Stimulated activated CD8-positive, alpha-beta memory T cell treated with anti-CD3 and anti-CD28 coated beads, Interleukin-7, amount 100 ng/mL, for 48 hours (primary cell): ENCODE measurements around the gene OPHN1.

Experiments used
- DNase-seq, 2 donors: peaks; one replicate each; pipeline ENCODE4 v3.0.0-alpha.2; 2020; ENCODE audit warnings: low read depth in 1 of 2; ENCODE audit errors: extremely low read depth in 1 of 2

OPHN1 gene, protein sequence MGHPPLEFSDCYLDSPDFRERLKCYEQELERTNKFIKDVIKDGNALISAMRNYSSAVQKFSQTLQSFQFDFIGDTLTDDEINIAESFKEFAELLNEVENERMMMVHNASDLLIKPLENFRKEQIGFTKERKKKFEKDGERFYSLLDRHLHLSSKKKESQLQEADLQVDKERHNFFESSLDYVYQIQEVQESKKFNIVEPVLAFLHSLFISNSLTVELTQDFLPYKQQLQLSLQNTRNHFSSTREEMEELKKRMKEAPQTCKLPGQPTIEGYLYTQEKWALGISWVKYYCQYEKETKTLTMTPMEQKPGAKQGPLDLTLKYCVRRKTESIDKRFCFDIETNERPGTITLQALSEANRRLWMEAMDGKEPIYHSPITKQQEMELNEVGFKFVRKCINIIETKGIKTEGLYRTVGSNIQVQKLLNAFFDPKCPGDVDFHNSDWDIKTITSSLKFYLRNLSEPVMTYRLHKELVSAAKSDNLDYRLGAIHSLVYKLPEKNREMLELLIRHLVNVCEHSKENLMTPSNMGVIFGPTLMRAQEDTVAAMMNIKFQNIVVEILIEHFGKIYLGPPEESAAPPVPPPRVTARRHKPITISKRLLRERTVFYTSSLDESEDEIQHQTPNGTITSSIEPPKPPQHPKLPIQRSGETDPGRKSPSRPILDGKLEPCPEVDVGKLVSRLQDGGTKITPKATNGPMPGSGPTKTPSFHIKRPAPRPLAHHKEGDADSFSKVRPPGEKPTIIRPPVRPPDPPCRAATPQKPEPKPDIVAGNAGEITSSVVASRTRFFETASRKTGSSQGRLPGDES

DNA sequence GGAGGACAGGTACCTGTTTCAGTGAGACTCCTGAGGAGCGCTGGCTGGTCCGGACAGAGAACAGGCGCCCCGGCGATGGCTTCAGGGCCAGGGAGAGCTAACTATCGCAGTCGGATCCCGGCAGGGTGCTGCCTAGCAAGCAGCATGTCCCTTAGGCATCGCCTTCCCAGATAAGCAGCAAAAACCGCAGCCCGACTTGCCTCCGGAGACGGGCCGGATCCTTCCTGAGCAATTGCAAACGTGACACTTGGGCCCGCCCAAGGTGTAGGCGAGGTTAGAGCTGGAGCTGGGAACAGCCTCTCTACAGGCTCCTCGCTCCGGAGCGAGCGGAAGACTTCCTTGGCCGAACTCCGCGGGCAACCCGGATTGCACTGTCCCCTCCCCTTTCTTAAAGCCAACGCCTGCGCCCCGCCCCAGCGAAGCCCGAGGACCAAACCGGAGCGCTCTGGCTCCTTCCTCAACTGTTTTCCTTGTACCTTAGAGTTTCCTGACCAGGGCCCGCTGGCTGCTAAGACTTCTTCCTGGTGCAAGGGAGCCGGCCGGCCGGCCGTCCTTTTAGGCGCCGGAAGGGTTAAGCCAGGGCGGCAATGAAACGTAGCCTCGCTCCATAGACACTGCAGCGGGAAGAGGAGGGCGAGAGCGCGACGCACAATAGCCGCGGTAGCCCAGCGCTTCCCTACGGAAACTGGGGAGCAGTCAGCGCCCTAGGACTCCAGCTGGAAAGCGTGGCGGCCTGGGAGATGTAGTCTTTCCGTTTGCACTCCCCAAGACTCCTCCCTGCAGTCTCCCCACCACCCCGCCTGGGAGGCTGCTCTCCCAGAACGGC lies at the start of gene OPHN1:
Gene OPHN1, minus strand, starts transcription at position 341 of the 826 bp plus-strand sequence. CDS start 475 bp downstream, outside the sequence.
- no peak for DNase-seq

DNA sequence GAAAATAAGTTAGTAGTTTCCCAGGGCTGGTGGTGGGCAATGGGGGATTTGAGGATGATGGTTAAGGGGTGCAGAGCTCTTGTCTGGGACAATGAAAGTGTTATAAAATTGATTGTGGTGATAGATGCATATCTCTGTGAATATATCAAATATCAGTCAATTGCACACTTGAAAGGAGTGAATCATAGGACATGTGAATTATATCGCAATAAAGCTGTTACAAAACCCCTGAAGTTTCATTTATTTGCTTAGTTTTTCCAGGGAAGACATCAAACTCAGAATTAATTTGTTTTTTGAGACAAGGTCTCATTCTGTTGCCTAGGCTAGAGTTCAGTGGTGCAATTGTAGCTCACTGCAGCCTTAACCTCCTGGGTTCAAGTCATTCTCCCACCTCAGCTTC lies 47.7 kb upstream of the OPHN1 start:
- no peak for DNase-seq

DNA sequence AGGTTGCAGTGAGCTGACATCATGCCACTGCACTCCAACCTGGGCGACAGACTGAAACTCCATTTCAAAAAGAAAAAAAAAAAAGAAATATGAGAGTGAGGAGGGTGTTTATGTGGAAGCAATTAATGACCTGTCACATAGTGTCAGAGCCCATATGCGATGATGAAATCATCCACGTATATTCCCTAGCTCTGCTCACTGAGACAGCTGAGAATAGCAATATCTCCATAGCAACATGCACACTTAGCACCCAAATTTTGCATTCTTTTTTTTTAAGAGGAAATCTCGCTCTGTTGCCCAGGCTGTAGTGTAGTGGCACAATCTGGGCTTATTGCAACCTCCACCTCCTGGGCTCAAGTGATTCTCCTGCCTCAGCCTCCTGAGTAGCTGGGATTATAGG lies 31.5 kb upstream of the OPHN1 start:
- DNase-seq: no peak

DNA sequence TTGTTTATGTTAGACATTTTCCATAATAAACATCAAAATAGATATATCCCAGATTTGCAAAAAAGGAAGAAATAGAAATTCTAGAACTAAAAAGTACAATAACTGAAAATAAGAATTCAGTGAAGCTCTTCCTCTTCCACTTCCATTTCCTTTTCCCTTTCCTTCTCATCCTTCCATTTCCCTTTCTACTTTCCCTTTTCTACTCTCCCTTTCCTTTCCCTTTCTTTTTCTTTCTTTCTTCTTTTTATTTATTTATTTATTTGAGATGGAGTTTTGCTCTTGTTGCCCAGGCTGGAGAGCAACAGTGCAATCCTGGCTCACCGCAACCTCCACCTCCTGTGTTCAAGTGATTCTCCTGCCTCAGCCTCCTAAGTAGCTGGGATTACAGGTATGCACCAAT lies 30.6 kb upstream of the OPHN1 start:
- DNase-seq: no peak

DNA sequence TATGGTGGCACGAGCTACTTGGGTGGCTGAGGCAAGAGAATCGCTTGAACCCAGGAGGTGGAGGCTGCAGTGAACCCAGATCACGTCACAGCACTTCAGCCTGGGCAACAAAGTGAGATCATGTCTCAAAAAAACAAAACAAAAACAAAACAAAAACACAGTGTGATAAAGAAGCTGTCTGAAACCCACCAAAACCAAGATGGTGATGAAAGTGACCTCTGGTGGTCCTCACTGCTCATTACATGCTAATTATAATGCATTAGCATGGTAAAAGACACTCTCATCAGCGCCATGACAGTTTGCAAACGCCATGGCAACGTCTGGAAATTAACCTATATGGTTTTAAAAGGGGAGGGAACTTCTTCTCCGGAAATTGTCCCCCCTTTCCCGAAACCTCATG lies 29.4 kb upstream of the OPHN1 start:
- DNase-seq: no peak

DNA sequence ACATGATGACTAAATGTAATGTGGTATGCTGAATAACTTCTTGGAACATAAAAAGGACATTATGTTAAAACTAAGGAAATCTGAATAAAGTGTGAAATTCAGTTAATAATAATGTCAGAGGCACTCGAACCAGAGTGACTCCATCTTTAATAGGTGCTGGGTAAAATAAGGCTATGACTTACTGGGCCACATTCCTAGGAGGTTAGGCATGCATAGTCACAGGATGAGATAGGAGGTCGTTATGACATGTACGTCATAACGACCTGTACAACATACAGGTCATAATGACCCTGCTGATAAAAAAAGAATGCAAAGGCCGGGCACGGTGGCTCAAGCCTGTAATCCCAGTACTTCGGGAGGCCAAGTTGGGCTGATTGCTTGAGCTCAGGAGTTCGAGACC lies 28.9 kb upstream of the OPHN1 start:
- DNase-seq: no peak

DNA sequence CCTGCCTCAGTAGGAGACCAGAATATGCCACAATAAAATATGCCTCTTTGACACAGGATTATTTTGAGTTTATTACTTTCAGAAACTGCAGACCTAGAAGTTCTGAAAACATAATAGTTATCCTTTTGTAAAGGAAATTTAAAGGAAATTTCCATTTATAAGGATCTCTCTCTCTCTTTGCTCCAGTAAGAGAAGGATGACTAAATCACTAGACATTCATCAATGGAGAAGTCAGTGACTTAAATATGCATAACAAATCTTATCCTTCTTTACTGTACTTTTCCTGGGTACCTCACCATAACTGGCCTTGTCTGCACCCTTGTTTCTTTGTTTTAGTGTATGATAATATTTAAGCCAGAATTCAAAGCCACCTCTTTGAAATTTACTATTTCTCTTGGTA lies 28.3 kb upstream of the OPHN1 start:
- DNase-seq: no peak

DNA sequence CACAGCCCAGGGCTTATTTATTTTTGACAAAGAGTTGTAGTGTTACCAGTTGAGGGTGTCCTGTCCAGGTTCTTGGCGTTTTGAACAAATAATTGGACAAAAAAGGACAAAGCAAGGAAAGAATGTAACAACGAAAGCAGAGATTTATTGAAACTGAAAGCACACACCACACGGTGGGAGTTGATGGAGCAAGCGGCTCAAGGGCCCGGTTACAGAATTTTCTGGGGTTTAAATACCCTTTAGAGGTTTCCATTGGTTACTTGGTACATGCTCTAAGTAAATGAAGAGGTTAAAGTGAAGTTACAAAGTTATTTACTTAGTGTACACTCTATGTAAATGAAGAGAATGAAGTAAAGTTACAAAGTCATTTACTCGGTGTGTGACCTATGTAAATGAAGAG lies 27.8 kb upstream of the OPHN1 start:
- DNase-seq: no peak

DNA sequence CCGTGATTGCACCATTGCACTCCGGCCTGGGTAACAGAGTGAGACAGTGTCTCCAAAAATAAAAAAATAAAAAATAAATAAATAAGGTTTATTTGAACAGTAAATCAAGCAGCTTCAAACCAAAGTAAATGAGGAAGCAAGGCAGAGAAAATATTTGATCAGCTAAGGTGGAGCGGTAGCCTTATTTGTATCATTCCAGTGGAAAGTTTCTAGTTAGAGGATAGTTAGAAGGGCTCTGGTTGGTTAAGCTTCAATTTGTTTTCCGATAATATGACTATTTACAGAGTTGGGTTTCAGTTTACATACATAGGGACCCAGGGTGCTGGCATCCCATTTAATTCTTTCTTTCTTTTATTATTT lies 21.8 kb upstream of the OPHN1 start:
- no peak for DNase-seq

DNA sequence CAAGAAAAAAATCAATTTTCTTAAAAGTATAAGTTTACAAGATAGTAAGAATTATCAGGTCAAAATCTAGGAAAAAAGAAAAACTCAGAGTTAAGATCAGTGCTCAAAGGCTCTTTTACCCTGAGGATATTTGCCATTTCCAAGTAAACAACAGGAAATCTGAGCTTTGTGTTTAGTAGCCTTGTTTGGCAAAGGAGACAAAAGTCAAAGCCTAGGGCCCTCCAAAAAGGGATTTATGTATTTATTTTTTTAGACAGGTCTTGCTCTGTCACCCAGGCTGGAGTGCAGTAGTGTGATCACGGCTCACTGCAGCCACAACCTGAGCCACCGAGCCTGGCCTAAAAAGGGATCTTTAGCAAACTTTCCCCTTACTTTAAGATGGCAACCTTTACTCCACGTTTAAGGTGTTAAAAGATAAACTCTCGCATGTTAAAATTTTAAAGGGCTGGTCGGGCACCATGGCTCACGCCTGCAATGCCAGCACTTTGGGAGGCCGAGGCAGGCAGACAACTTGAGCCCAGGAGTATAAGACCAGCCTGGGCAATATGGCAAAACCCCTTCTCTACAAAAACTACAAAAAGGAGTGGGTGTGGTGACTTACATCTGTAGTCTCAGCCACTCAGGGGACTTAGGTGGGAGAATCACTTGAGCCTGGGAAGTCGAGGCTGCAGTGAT lies 21.3 kb upstream of the OPHN1 start:
- DNase-seq: no peak

DNA sequence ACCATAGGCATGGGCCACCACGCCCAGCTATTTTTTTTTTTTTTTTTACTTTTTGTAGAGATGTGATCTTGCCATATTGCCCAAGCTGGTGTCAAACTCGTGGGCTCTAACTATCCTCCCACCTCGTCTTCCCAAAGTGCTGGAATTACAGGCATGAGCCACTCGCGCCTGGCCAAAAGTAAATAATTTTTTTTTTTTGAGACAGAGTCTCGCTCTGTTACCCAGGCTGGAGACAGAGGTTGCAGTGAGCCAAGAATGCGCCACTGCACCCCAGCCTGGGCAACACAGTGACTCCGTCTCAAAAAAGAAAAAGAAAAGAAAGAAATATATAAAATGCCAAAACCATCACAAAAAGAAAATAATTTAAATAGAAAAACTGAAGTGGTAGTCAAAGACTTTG lies 18.4 kb upstream of the OPHN1 start:
- no peak for DNase-seq

DNA sequence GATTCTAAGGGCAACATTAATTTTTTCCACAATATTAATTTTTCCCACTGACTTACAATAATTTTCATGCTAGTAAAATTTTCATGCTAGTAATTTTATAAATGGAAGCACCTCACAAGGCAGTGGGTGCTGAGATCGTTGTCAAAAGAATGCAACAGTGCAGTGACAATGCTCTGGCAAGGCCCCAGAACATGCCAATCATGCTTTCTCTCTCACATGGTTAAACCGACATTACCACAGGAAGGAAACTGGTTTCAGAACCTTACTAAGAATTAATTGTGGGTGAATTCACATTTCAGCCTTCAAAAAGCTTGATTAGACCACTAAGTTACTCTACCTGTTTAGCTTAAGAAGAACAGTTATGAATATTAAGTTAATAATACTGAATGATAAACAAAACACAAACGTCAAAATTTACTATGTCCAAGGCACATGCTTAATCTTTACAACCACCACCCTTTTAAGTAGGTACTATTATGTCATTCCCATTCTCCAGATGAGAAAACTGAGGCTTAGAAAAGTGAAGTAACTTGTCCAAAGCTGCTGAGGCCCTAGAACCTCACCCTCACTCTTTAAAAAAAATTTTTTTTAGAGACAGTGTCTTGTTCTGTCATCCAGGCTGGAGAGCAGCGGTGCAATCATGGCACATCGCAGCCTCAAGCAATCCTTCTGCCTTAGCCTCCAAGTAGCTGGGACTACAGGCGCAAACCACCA lies 10.0 kb upstream of the OPHN1 start:
- no peak for DNase-seq

DNA sequence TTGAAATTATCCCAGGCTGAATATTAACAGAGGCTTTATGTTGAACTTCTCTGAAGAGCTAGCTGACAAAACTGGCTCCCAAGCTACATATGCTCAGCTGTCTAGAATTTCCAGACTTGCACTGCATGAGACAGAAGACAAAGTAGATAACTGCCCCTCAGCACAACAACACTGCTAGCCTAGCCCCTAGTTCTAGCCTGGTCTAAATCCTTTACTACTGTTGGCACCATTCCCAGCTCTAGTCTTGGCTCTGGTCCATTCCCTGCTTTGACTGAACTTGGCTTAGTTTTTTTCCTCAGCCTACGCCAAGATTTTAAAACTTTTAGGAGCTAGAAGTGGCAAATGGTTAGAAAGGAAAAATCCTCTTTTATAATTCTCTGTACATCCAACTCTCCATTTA lies 7.6 kb upstream of the OPHN1 start:
- DNase-seq: no peak

DNA sequence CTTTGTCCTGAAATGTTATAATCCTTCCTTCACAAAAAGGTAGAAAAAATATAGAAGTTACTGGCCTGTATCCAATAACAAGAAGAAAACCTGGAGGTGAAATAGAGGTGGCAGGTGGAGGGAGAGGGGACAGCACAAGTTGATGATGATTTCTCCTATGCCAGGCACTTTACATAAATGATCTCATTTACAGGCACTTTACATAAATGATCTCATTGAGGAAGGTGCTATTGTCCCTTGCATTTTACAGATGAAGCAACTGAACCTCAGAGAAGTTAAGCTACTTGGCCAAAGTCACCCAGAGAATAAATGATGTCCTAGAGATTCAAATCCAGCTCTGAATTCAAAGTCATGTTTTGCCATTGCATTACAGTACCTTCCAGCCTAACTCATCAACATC lies 7.1 kb upstream of the OPHN1 start:
- DNase-seq: no peak

DNA sequence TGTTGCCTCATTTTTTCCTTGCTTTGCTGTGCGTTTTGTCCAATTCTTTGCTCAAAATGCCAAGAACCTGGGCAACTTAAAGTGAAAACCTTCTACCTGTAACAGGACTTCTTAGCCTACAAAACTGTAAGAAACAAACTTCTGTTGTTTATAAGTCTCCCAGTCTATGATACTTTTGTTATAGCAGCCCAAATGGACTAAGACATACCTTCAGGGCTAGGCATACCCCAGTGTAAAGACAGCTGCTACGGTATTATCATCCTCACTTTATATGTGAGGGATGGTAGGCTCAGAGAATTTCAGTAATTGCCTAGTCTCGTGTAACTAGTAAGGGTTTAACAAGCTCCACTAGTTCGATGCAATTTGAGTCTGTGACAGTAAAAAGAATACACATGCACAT lies 6.0 kb upstream of the OPHN1 start:
- DNase-seq: no peak

DNA sequence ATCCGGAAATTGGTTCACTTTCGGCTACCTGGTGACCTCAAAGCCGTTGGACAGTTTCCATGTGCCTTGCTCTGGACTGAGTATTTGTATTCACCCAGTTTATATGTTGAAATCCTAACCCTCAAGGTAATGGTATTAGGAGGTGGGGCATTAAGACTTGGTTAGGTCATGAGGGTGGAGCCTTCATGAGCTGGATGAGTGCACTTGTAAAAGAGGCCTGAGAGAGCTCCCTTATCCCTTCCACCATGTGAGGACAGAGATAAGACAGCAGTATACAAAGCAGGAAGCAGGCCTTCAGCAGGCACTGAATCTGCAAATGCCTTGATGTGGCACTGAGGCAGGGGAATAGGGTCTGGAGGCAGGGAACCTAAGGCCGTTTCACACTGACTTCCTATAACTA lies 5.3 kb upstream of the OPHN1 start:
- no peak for DNase-seq

DNA sequence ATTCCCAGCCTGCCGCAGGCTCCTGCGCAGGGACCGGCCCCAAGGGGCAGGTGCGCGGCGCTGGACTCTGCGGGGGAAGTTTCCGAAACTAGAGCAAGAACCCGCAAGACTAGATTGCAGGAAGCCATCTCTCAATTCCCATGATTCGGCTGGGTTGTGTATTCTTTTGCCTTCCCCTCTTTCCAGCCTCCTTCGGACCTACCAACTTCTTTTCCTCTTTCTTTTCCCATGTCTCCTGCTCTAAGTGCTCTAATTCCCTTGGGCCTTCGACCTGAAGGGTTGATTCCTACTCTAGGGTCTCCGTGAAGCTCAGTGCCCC lies 645 bp upstream of the OPHN1 start:
- no peak for DNase-seq

DNA sequence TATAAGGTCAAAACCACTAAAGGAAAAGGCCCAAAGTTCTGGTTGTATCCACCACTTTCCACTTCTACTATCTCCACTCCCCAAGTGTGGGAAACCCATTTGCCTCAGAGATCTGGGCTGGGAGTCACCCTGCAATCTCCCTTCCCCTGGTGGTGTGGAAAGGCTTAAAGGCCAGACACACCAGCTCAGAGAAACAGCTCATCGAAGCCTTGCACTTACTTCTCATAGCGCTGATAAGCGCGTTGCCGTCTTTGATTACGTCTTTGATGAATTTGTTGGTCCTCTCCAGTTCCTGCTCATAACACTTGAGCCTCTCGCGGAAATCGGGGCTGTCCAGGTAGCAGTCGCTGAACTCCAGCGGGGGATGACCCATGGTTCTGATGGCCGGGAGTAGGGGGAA lies 647 bp downstream of the OPHN1 start:
- no peak for DNase-seq

DNA sequence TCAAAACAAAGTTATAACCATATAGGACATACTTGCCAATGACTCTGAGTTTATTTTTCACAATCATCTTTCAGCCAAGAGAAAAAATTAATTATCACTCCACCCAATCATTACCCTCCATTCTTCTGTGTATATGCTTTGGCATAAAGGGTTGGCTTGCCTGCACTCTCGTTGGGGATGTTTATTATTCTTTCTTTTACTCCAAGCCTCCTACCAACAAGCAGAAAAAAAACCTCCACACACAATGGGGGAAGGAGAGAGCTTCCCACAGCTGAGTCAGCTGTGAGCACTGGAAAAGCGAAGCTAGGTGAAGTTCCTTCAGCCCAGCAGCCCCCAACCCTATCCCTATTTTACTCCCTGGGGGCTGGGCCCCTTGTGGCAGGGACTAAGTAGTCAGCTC lies 1.5 kb downstream of the OPHN1 start:
- no peak for DNase-seq

DNA sequence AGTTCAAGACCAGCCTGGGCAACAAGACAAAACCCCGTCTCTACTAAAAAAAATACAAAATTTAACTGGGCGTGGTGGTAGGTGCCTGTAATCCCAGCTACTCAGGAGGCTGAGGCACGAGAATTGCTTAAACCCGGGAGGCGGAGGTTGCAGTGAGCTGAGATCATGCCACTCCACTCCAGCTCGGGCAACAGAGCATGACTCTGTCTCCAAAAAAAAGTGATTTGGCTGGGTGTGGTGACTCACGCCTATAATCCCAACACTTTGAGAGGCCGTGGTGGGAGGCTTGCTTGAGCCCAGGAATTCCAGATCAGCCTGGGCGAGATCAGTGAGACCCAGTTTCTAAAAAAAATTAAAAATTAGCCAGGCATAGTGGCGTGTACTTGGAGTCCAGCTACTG lies 4.1 kb downstream of the OPHN1 start:
- DNase-seq: no peak

DNA sequence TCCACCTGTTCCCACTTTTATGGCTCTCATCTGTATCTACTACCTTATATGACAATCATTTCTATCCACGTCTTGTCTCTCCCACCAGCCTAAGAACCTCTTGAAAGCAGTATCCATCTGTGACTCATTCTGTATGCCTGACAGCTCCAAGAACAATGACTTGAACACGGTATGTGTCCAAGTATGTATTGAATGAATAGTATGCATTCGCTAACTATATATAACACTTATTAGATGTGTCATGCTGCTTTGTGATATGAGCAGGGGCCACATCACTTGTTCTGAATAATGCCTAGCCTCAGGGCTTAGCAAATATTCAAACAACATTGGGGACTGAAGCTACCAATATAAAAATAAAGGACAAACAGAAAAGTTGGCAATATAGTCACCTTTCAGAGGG lies 4.9 kb downstream of the OPHN1 start:
- no peak for DNase-seq
